Endothelial cell of umbilical vein (primary cell): ENCODE measurements around the gene ADM2.

Source experiments
- CTCF ChIP-seq, 2 donors: IDR thresholded peaks; 1 replicate in 1 of 2; 2 replicates in 1 of 2; pipeline ENCODE4 v1.5.1; 2011; ENCODE audit warnings: low read length in 2 of 2, mild to moderate bottlenecking in 2 of 2, moderate library complexity in 2 of 2, control low read depth in 1 of 2, inconsistent platforms in 1 of 2, low read depth in 1 of 2; ENCODE audit not compliant: insufficient read depth in 1 of 2; ENCODE audit errors: extremely low read depth in 1 of 2
- EZH2 ChIP-seq: IDR thresholded peaks from 2 replicates; pipeline ENCODE4 v1.6.1; 2012; ENCODE audit warnings: borderline replicate concordance, low read depth, mild to moderate bottlenecking, moderate library complexity, low read length, inconsistent platforms; ENCODE audit not compliant: severe bottlenecking
- FOS ChIP-seq: IDR thresholded peaks from 2 replicates; pipeline ENCODE4 v1.6.1; 2011; ENCODE audit warnings: mild to moderate bottlenecking, low read length, moderate library complexity, borderline replicate concordance; ENCODE audit not compliant: insufficient read depth
- GATA2 ChIP-seq: IDR thresholded peaks from 2 replicates; pipeline ENCODE4 v1.7.0; 2011; ENCODE audit warnings: low read depth, mild to moderate bottlenecking, moderate library complexity, mixed read lengths, low read length; ENCODE audit not compliant: insufficient read length, insufficient read depth
- MAX ChIP-seq: IDR thresholded peaks from 2 replicates; pipeline ENCODE4 v1.6.1; 2011; ENCODE audit not compliant: insufficient read depth, insufficient read length
- MYC ChIP-seq: IDR thresholded peaks from one replicate; pipeline ENCODE4 v1.6.1; 2011; ENCODE audit warnings: mild to moderate bottlenecking, low read depth, low read length
- POLR2A ChIP-seq: IDR thresholded peaks from 2 replicates; pipeline ENCODE4 v1.6.1; 2012; ENCODE audit warnings: low read depth, mild to moderate bottlenecking, control low read depth, low read length
- POLR2AphosphoS5 ChIP-seq: IDR thresholded peaks from 2 replicates; pipeline ENCODE4 v1.6.1; 2012; ENCODE audit warnings: low read depth, mild to moderate bottlenecking, control low read depth, low read length, moderate library complexity; ENCODE audit not compliant: insufficient read depth

- TF ChIP-seq POLR2AphosphoS5 (no peak), EZH2 (no peak), CTCF (IDR thresholded peaks at IDR 0.05; ENCODE audit: extremely low read depth in 1 of 2, insufficient read depth in 1 of 2, low read depth in 1 of 2, low read length in 2 of 2) (no peak), POLR2A (no peak), MYC (no peak), GATA2 (no peak), FOS (no peak), MAX (no peak)
Observed at GRCh38 chr22:50516068-50516467, 34.7 kb downstream of the ADM2 start.
